ENCODE results near the gene FOCAD.

DNA sequence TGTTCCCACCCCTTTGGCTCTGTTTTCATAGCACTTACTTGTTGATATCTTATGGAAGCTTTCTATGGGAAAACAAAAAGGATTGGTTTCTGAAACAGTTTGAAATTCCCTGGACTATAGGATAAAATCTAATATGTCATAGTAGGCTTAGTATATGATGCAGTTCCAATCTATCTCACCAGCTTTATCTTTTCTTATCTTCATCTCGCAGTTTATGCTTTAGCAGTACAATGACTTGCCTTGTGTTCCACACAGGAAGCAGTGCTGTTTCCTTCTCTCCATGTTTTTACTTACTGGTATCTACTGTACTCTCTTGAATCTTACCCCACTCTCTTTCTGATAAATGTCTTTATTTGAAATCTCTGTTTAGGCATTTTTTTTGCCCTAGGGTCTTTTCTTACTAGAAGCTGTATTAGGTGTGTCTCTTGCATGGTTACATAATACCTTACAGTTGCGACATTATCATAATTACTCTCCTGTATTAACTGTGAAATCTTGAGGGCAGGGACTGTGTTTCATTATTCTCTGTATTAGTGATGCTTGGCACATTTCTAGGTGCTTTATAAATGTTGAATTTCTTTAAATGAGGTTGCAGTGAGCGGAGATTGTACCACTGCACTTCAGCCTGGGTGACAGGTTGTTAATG is 76.3 kb downstream of the FOCAD start:
- TF ChIP-seq EP300 (IDR thresholded peaks at IDR 0.05) (no peak), CTCF (IDR thresholded peaks at IDR 0.05) (no peak)

Measured in esophagus muscularis mucosa (tissue), 3 donors.